ENCODE data around the gene HSD17B12. TPM values are rescaled to one million over a fixed set of nuclear protein-coding genes. Genes with fewer than 3 reads are reported as not detected.
A peak's percentile ranks its signal among the peaks of the same experiment; 100 is the strongest.

HSD17B12 gene
- total and polyA plus RNA-seq, 2 of the 13 experiments (the other 11 are each of a cell fraction or from before 2014, with no cell fraction given): 50.3 to 117 TPM

DNA sequence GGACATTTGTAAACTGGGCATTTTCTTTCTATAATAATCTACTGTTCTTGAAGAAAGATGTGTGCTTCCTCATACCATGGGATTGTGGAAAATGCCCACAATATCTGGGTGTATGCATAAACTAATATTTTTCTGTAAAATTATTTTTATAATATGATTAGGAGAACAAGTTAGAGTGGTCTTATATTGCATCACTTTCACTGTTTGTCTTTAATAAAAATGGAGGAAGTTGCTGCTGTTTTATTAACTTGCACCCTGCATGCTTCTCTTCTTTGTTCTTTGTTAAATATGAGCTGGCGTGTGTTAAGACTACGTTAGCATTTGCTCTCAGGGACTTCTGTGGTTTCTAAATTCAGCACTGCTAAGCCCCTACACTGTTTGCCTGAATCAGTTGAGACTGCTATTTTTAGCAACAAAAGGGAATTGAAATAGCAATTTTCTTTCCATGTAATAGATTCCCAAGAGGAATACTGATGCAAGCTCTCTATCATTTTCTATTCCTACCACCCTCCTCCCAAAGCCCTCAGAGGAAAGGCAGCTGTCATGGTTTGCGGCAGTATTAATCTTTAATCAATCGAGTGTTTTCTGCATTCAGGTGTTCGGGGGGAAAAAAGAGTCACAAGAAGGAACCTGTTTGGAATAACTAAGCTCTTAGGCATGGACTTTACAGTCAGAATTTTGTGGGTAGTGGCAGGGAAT lies 56.1 kb downstream of the HSD17B12 start:
- no peaks in the 10 kb centered on the region for H3K9me3 ChIP-seq (ENCODE audit: low read length)
- no peak for TF ChIP-seq MAFF (IDR thresholded peaks at IDR 0.05; ENCODE audit: low read depth, low read length)
- TF ChIP-seq SOX13 (IDR thresholded peaks at IDR 0.05): no peak
- TF ChIP-seq SOX13 (CRISPR knock-in tag; conservative IDR thresholded peaks at IDR 0.05 in 1 of 2, IDR thresholded peaks at IDR 0.05 in 1 of 2): peak in 1 of 2 experiments; percentile 11; a peak in 1 of 4 replicates
- peak; percentile 19 for DNase-seq (ENCODE audit: low spot score)
- BruUV-seq (replicated peaks): no TSS peak
- no peak overlapping the region for H3K9ac ChIP-seq (ENCODE audit: insufficient read depth, low read depth, low read length)
- POLR2A ChIA-PET: interaction anchor here (1.6 kb wide), 1 partner anchor 56 kb away, joined by 5 read pairs; the partner anchor contains the start of gene HSD17B12
- ATAC-seq: no peak
- no peak overlapping the region for H3K4me2 ChIP-seq (ENCODE audit: low read depth, low read length)
- no peak overlapping the region for H2AFZ ChIP-seq (ENCODE audit: low read length)
- intact Hi-C loops (cut with micrococcal nuclease; ENCODE audit: unreplicated experiment): no loop called here
- H3K79me2 ChIP-seq (ENCODE audit: insufficient read depth, low read length): peaks cover 76% of the 10 kb centered on the region
- in situ Hi-C loops (cut with HindIII; ENCODE audit: extremely low pct_ligation_motif_present, low pct_unique_long_range_greater_than_20kb): no loop called here
- H3K4me1 ChIP-seq (ENCODE audit: insufficient read depth, low read length): peaks cover 37% of the 10 kb centered on the region
- peak overlapping the region; percentile 6 for H3K27ac ChIP-seq (ENCODE audit: extremely low read length, insufficient read depth, low read length)
- H3K27me3 ChIP-seq (ENCODE audit: control insufficient read depth in 1 of 2, insufficient read depth in 2 of 2, low read length in 2 of 2): no peaks in the 10 kb centered on the region
- H3K4me3 ChIP-seq (replicated peaks in 1 of 3; ENCODE audit: insufficient read depth in 1 of 3, low read depth in 2 of 3, low read length in 3 of 3): no peak overlapping the region
- peaks cover 43% of the 10 kb centered on the region; the same call in 1 of the 2 replicates for H4K20me1 ChIP-seq (ENCODE audit: insufficient read depth, low read length)
- peaks cover 0 to 17% of the 10 kb centered on the region in 2 experiments; a peak in 3 of 5 replicates for H3K36me3 ChIP-seq (replicated peaks in 1 of 2; ENCODE audit: control insufficient read depth in 1 of 2, insufficient read depth in 2 of 2, low read length in 2 of 2)
- CTCF ChIA-PET (ENCODE audit: low intra/inter-chr PET ratio, low total read pairs): no interaction called here
- no peak for FAIRE-seq
- 90% methylated on average over 5 of the region's 5 CpGs for WGBS (ENCODE audit: low lambda C conversion rate)

DNA sequence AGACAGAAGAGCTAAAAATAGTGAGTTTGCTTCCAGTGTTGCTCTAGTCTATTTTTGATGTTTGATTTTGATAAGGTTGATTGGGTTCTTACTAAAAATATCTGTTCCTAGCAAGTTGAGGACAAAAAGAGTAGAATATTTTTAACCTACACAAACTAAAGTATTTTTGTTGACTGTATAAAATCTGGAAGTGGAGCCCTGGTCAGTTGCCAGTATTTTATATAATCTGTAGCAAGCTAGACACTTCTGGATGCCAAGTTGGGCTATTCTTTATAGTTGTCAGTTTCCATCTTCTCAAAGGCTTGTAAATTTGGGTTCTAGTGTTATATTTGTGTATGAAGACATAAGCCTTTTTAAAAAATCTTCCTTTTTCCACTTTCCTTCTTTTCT lies 56.7 kb downstream of the HSD17B12 start:
- H4K20me1 ChIP-seq (ENCODE audit: insufficient read depth, low read length): peaks cover 38% of the 10 kb centered on the region; the same call in 1 of the 2 replicates
- DNase-seq (ENCODE audit: low spot score) (no peak), ATAC-seq (no peak), FAIRE-seq (no peak)
- in situ Hi-C loops (cut with HindIII; ENCODE audit: extremely low pct_ligation_motif_present, low pct_unique_long_range_greater_than_20kb): no loop called here
- no peak overlapping the region for H3K4me2 ChIP-seq (ENCODE audit: low read depth, low read length)
- no peak overlapping the region for H3K4me3 ChIP-seq (replicated peaks in 1 of 3; ENCODE audit: insufficient read depth in 1 of 3, low read depth in 2 of 3, low read length in 3 of 3)
- H3K4me1 ChIP-seq (ENCODE audit: insufficient read depth, low read length): peaks cover 37% of the 10 kb centered on the region
- H3K27me3 ChIP-seq (ENCODE audit: control insufficient read depth in 1 of 2, insufficient read depth in 2 of 2, low read length in 2 of 2): no peaks in the 10 kb centered on the region
- no TSS peak for BruUV-seq (replicated peaks)
- no peak overlapping the region for H3K9ac ChIP-seq (ENCODE audit: insufficient read depth, low read depth, low read length)
- H3K79me2 ChIP-seq (ENCODE audit: insufficient read depth, low read length): peaks cover 74% of the 10 kb centered on the region
- ChIA-PET CTCF (ENCODE audit: low intra/inter-chr PET ratio, low total read pairs) (no interaction called here), POLR2A (interaction anchor here (1.6 kb wide), 1 partner anchor 57 kb away, joined by 5 read pairs; the partner anchor contains the start of gene HSD17B12)
- H3K27ac ChIP-seq (ENCODE audit: extremely low read length, insufficient read depth, low read length): peak overlapping the region; percentile 6
- no peak overlapping the region for H2AFZ ChIP-seq (ENCODE audit: low read length)
- peaks cover 0 to 17% of the 10 kb centered on the region in 2 experiments; a peak in 3 of 5 replicates for H3K36me3 ChIP-seq (replicated peaks in 1 of 2; ENCODE audit: control insufficient read depth in 1 of 2, insufficient read depth in 2 of 2, low read length in 2 of 2)
- H3K9me3 ChIP-seq (ENCODE audit: low read length): no peaks in the 10 kb centered on the region
- intact Hi-C loops (cut with micrococcal nuclease; ENCODE audit: unreplicated experiment): no loop called here
- TF ChIP-seq ZNF589 (CRISPR knock-in tag; conservative IDR thresholded peaks at IDR 0.05) (no peak), TAF15 (IDR thresholded peaks at IDR 0.05; ENCODE audit: low read depth, low read length, poor library complexity, severe bottlenecking) (no peak), ZMAT3 (CRISPR knock-in tag; conservative IDR thresholded peaks at IDR 0.05) (no peak), FOXM1 (CRISPR knock-in tag; IDR thresholded peaks at IDR 0.05) (no peak), EP300 (IDR thresholded peaks at IDR 0.05; ENCODE audit: low read depth in 2 of 2, low read length in 2 of 2) (no peak), EP300 (CRISPR knock-in tag; IDR thresholded peaks at IDR 0.05; ENCODE audit: borderline replicate concordance) (no peak), ZNF772 (CRISPR knock-in tag; IDR thresholded peaks at IDR 0.05) (no peak), ZNF709 (CRISPR knock-in tag; IDR thresholded peaks at IDR 0.05) (no peak), JUND (CRISPR knock-in tag; IDR thresholded peaks at IDR 0.05) (no peak), MAF1 (CRISPR knock-in tag; IDR thresholded peaks at IDR 0.05; ENCODE audit: borderline replicate concordance) (no peak), MYNN (CRISPR knock-in tag; IDR thresholded peaks at IDR 0.05; ENCODE audit: low read depth) (no peak), JARID2 (CRISPR knock-in tag; IDR thresholded peaks at IDR 0.05; ENCODE audit: insufficient replicate concordance) (no peak), ZFX (CRISPR knock-in tag; IDR thresholded peaks at IDR 0.05; ENCODE audit: low read depth) (no peak), GATA4 (IDR thresholded peaks at IDR 0.05; ENCODE audit: borderline replicate concordance, low read depth) (no peak), SNAI1 (CRISPR knock-in tag; IDR thresholded peaks at IDR 0.05; ENCODE audit: borderline replicate concordance) (no peak)
- TF ChIP-seq, protein P1, sequence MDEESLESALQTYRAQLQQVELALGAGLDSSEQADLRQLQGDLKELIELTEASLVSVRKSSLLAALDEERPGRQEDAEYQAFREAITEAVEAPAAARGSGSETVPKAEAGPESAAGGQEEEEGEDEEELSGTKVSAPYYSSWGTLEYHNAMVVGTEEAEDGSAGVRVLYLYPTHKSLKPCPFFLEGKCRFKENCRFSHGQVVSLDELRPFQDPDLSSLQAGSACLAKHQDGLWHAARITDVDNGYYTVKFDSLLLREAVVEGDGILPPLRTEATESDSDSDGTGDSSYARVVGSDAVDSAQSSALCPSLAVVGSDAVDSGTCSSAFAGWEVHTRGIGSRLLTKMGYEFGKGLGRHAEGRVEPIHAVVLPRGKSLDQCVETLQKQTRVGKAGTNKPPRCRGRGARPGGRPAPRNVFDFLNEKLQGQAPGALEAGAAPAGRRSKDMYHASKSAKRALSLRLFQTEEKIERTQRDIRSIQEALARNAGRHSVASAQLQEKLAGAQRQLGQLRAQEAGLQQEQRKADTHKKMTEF (CRISPR knock-in tag; IDR thresholded peaks at IDR 0.05): no peak
